DMS53 treated with DMSO at 0.1 percent for 48 hours (cell line): ENCODE results near the gene ARPP21.
"Not testable (repeated sequence)": the region's sequence is repeated elsewhere in the genome, so short reads cannot be mapped to it uniquely, and the experiment has no call there.

Experiments
- DNase-seq: peaks from one replicate; lab custom pipeline; 2025; ENCODE audit not compliant: unreplicated experiment; lab: John Stamatoyannopoulos, UW

ARPP21 gene

GRCh38 chr3:35639254-35640186 is at the start of gene ARPP21:
Gene ARPP21 (plus strand): TSS chr3:35639525. CDS start chr3:35681752, 42,227 bp downstream.
- DNase-seq = peak; percentile 2

- DNase-seq = no peak
Measured at GRCh38 chr3:35592589-35593295, 46.6 kb upstream of the ARPP21 start.

- no peak for DNase-seq
Measured at GRCh38 chr3:35594739-35595138, 44.6 kb upstream of the ARPP21 start.

GRCh38 chr3:35596335-35596995 is 42.9 kb upstream of the ARPP21 start:
- no peak for DNase-seq

- DNase-seq = no peak
Measured at GRCh38 chr3:35597490-35597889, 41.8 kb upstream of the ARPP21 start.

- DNase-seq = no peak
Measured at GRCh38 chr3:35598804-35599203, 40.5 kb upstream of the ARPP21 start.

- DNase-seq = no peak
Measured at GRCh38 chr3:35601959-35602358, 37.4 kb upstream of the ARPP21 start.

- DNase-seq = no peak
Measured at GRCh38 chr3:35602395-35602936, 36.9 kb upstream of the ARPP21 start.

- DNase-seq = no peak
Measured at GRCh38 chr3:35616346-35616745, 23.0 kb upstream of the ARPP21 start.

- DNase-seq = no peak
Measured at GRCh38 chr3:35617370-35617769, 22.0 kb upstream of the ARPP21 start.

GRCh38 chr3:35620238-35620637 is 19.1 kb upstream of the ARPP21 start:
- DNase-seq = not testable (repeated sequence)

GRCh38 chr3:35624698-35625097 is 14.6 kb upstream of the ARPP21 start:
- DNase-seq = peak; percentile 16

GRCh38 chr3:35633332-35634124 is 5.8 kb upstream of the ARPP21 start:
- DNase-seq = no peak

GRCh38 chr3:35635407-35635806 is 3.9 kb upstream of the ARPP21 start:
- no peak for DNase-seq

GRCh38 chr3:35635926-35636683 is 3.2 kb upstream of the ARPP21 start:
- DNase-seq = no peak

GRCh38 chr3:35638251-35638979 is 910 bp upstream of the ARPP21 start:
- no peak for DNase-seq

GRCh38 chr3:35638980-35639253 is 408 bp upstream of the ARPP21 start:
- no peak for DNase-seq

- DNase-seq = no peak
Measured at GRCh38 chr3:35640190-35641165, 1.2 kb downstream of the ARPP21 start.
